OCI-LY1 (cell line): Measurements from ENCODE around the gene UPK1B.

Experiments
- H2AFZ ChIP-seq: fragments of 200-600 bp; sonication (generic), shearing (Covaris generic); 2 replicates; pipeline ENCODE4 v1.6.0; 2014; ENCODE audit warnings: antibody characterized with exemption, mild to moderate bottlenecking, low read length
- H3F3A ChIP-seq: fragments of 200-600 bp; sonication (generic), shearing (Covaris generic); 2 replicates; pipeline ENCODE4 v1.6.0; 2014; ENCODE audit warnings: mild to moderate bottlenecking, antibody characterized with exemption, low read length, moderate library complexity; ENCODE audit not compliant: insufficient read depth
- H3K27ac ChIP-seq: fragments of 200-600 bp; sonication (generic); 2 replicates; pipeline ENCODE4 v1.5.1; 2014; ENCODE audit warnings: low read length, mixed run types, mild to moderate bottlenecking, low read depth; ENCODE audit not compliant: poor library complexity, severe bottlenecking
- H3K27me3 ChIP-seq: fragments of 200-600 bp; sonication (generic); 2 replicates; pipeline ENCODE4 v1.6.0; 2014; ENCODE audit warnings: antibody characterized with exemption, mild to moderate bottlenecking, low read length, moderate library complexity; ENCODE audit not compliant: insufficient read depth
- H3K36me3 ChIP-seq: fragments of 200-600 bp; sonication (generic); 2 replicates; pipeline ENCODE4 v1.6.1; 2014; ENCODE audit warnings: mild to moderate bottlenecking, antibody characterized with exemption, low read length, moderate library complexity, mixed read lengths; ENCODE audit not compliant: insufficient read depth
- H3K4me1 ChIP-seq: fragments of 200-600 bp; sonication (generic); 2 replicates; pipeline ENCODE4 v1.5.1; 2014; ENCODE audit warnings: mild to moderate bottlenecking, low read length, moderate library complexity; ENCODE audit not compliant: insufficient read depth, severe bottlenecking
- H3K4me2 ChIP-seq: fragments of 200-600 bp; sonication (generic), shearing (Covaris generic); 2 replicates; pipeline ENCODE4 v1.6.1; 2014; ENCODE audit warnings: low read length
- H3K4me3 ChIP-seq: fragments of 200-600 bp; sonication (generic); 2 replicates; pipeline ENCODE4 v1.5.1; 2014; ENCODE audit warnings: low read length, low read depth, mild to moderate bottlenecking, mixed read lengths; ENCODE audit not compliant: poor library complexity, severe bottlenecking
- H3K79me2 ChIP-seq: fragments of 200-600 bp; shearing (Covaris generic); 2 replicates; pipeline ENCODE4 v1.6.1; 2016; ENCODE audit warnings: mixed run types, low read length, mixed read lengths; ENCODE audit not compliant: insufficient read depth
- H3K9ac ChIP-seq: fragments of 200-600 bp; sonication (generic), shearing (Covaris generic); 2 replicates; pipeline ENCODE4 v1.6.1; 2014; ENCODE audit warnings: mild to moderate bottlenecking, low read length, mixed read lengths
- H3K9me2 ChIP-seq: fragments of 200-600 bp; sonication (generic), shearing (Covaris generic); 2 replicates; pipeline ENCODE4 v1.6.1; 2014; ENCODE audit warnings: low read depth, mild to moderate bottlenecking, low read length, mixed read lengths
- H3K9me3 ChIP-seq: fragments of 200-600 bp; shearing (Covaris generic); 2 replicates; pipeline ENCODE4 v1.6.1; 2014; ENCODE audit warnings: low read length, mixed read lengths
- H4K20me1 ChIP-seq: fragments of 200-600 bp; sonication (generic), shearing (Covaris generic); 2 replicates; pipeline ENCODE4 v1.6.0; 2016; ENCODE audit warnings: mild to moderate bottlenecking, low read length; ENCODE audit not compliant: insufficient read depth
- EZH2 ChIP-seq: fragments of 200-600 bp; sonication (generic), shearing (Covaris generic); IDR thresholded peaks from 2 replicates; pipeline ENCODE4 v1.8.0; 2017; ENCODE audit warnings: borderline replicate concordance, mixed run types, mild to moderate bottlenecking, antibody characterized with exemption, low read length, moderate library complexity, mixed read lengths
- TF ChIP-seq, protein P1 (sequence below): fragments of 200-600 bp; sonication (generic), shearing (Covaris generic); IDR thresholded peaks from 2 replicates; pipeline ENCODE4 v1.5.1; 2017; ENCODE audit warnings: mild to moderate bottlenecking, antibody characterized with exemption, low read length, moderate library complexity, mixed read lengths

The UPK1B gene

DNA sequence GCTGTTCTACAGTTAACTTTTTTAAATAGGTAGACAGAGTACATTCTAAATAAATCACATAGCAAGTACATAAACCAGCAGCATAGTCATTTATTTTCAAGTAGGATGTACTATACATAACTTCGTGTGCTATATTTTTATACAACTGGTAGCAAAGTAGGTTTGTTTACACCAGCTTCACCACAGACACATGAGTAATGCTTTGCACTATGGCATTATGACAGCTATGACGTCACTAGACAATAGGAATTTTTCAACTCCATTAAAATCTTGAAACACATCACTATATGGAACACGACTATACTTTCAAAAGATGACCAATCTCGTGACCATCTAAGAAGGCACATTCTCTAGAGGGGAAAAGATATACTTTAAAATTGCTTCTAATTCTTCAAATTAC, 23.9 kb upstream of the UPK1B start:
- Histone ChIP-seq H3K36me3 (no peaks in the 10 kb centered on the region), H3K9me3 (no peaks in the 10 kb centered on the region), H3K27me3 (no peaks in the 10 kb centered on the region), H4K20me1 (no peaks in the 10 kb centered on the region), H3K27ac (no peak overlapping the region), H3F3A (no peaks in the 10 kb centered on the region), H3K4me3 (no peak overlapping the region), H3K79me2 (no peaks in the 10 kb centered on the region), H3K9ac (no peak overlapping the region), H3K4me2 (no peak overlapping the region), H3K4me1 (no peaks in the 10 kb centered on the region), H2AFZ (no peak overlapping the region), H3K9me2 (no peaks in the 10 kb centered on the region)
- TF ChIP-seq EZH2 = no peak
- TF ChIP-seq, protein P1, sequence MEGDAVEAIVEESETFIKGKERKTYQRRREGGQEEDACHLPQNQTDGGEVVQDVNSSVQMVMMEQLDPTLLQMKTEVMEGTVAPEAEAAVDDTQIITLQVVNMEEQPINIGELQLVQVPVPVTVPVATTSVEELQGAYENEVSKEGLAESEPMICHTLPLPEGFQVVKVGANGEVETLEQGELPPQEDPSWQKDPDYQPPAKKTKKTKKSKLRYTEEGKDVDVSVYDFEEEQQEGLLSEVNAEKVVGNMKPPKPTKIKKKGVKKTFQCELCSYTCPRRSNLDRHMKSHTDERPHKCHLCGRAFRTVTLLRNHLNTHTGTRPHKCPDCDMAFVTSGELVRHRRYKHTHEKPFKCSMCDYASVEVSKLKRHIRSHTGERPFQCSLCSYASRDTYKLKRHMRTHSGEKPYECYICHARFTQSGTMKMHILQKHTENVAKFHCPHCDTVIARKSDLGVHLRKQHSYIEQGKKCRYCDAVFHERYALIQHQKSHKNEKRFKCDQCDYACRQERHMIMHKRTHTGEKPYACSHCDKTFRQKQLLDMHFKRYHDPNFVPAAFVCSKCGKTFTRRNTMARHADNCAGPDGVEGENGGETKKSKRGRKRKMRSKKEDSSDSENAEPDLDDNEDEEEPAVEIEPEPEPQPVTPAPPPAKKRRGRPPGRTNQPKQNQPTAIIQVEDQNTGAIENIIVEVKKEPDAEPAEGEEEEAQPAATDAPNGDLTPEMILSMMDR = no peak

DNA sequence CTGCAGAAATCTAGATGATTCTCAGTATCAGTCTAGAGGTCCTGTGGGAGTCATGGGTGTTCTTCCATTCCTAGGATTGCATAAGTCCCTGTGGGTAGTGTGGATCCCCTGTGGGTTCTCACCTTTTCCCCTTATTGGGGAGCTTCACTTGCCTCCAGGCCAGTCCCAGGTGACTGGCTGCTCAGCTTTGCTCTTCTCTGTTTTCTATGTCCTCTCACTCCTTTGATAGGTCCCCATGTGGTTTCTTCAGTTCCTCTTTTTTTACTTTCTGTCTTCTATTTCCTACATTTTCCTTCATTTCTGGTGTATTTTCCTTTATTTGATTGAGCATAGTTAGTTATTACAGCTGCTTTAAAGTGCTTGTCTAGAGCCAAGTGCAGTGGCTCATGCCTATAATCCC, 16.5 kb upstream of the UPK1B start:
- Histone ChIP-seq H3K79me2 (no peaks in the 10 kb centered on the region), H3F3A (no peaks in the 10 kb centered on the region), H3K9ac (no peak overlapping the region), H4K20me1 (no peaks in the 10 kb centered on the region), H3K9me3 (no peaks in the 10 kb centered on the region), H3K4me3 (no peak overlapping the region), H3K4me2 (no peak overlapping the region), H3K9me2 (no peaks in the 10 kb centered on the region), H2AFZ (no peak overlapping the region), H3K4me1 (no peaks in the 10 kb centered on the region), H3K36me3 (no peaks in the 10 kb centered on the region), H3K27ac (no peak overlapping the region), H3K27me3 (no peaks in the 10 kb centered on the region)
- no peak for TF ChIP-seq EZH2
- TF ChIP-seq, protein P1 = no peak

DNA sequence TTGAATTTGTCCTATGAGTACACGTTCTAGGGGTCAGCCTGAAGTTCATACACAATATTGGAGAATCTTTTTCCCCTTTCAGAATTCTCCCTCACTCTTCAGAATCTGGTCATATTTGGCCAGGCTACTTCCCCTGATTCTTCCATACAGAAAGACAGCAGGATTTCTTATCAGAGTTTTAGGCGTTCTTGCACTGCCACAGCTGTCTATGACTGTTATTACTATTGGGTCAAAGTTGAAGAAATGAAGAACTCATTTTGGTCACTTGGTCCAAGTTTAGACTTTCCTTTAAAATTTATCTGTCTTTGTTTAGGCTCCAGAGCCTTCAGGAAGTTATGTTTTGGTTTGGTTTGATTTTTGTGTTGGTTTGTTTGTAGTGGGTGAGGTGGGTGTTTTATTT, 15.4 kb upstream of the UPK1B start:
- Histone ChIP-seq H3K4me1 (no peaks in the 10 kb centered on the region), H3K9ac (no peak overlapping the region), H3K79me2 (no peaks in the 10 kb centered on the region), H4K20me1 (no peaks in the 10 kb centered on the region), H3F3A (no peaks in the 10 kb centered on the region), H3K27ac (no peak overlapping the region), H3K27me3 (no peaks in the 10 kb centered on the region), H3K4me2 (no peak overlapping the region), H3K4me3 (no peak overlapping the region), H3K36me3 (no peaks in the 10 kb centered on the region), H3K9me3 (no peaks in the 10 kb centered on the region), H2AFZ (no peak overlapping the region), H3K9me2 (no peaks in the 10 kb centered on the region)
- TF ChIP-seq, protein P1 = no peak
- no peak for TF ChIP-seq EZH2
